GM10266 (cell line): ENCODE data around the gene SMAD2.

Experiments
- DNase-seq: peaks from one replicate; pipeline ENCODE4 v3.0.0; 2012; ENCODE audit errors: extremely low spot score
- CTCF ChIP-seq: IDR thresholded peaks from 2 replicates; pipeline ENCODE4 v1.5.1; 2012; ENCODE audit warnings: mild to moderate bottlenecking, low read depth; ENCODE audit not compliant: control insufficient read depth, insufficient read depth; ENCODE audit errors: missing control alignments

Gene SMAD2

GRCh38 chr18:47872426-47872825, 58.0 kb downstream of the SMAD2 start:
- no peak for TF ChIP-seq CTCF
- no peak for DNase-seq

GRCh38 chr18:47871288-47871687, 59.2 kb downstream of the SMAD2 start:
- TF ChIP-seq CTCF: no peak
- DNase-seq: no peak

- no peak for TF ChIP-seq CTCF
- no peak for DNase-seq
These were observed 59.9 kb downstream of the SMAD2 start for GRCh38 chr18:47870605-47871004.

GRCh38 chr18:47868744-47869143, 61.7 kb downstream of the SMAD2 start:
- no peak for TF ChIP-seq CTCF

GRCh38 chr18:47865183-47865582, 65.3 kb downstream of the SMAD2 start:
- no peak for TF ChIP-seq CTCF
- no peak for DNase-seq

More at GRCh38 chr18:47868744-47869143, 61.7 kb downstream of the SMAD2 start:
- DNase-seq: no peak

GRCh38 chr18:47863041-47863440, 67.4 kb downstream of the SMAD2 start:
- no peak for TF ChIP-seq CTCF
- DNase-seq: no peak

- TF ChIP-seq CTCF: no peak
- no peak for DNase-seq
These were observed 71.9 kb downstream of the SMAD2 start for GRCh38 chr18:47858607-47859006.
